CD4-positive, alpha-beta T cell treated with Interleukin-4 for 4 hours (primary cell): ENCODE measurements around the gene ARHGEF12.

Experiments
- DNase-seq: peaks from one replicate; pipeline ENCODE4 v3.0.0-alpha.2; 2020

ARHGEF12 gene

DNA sequence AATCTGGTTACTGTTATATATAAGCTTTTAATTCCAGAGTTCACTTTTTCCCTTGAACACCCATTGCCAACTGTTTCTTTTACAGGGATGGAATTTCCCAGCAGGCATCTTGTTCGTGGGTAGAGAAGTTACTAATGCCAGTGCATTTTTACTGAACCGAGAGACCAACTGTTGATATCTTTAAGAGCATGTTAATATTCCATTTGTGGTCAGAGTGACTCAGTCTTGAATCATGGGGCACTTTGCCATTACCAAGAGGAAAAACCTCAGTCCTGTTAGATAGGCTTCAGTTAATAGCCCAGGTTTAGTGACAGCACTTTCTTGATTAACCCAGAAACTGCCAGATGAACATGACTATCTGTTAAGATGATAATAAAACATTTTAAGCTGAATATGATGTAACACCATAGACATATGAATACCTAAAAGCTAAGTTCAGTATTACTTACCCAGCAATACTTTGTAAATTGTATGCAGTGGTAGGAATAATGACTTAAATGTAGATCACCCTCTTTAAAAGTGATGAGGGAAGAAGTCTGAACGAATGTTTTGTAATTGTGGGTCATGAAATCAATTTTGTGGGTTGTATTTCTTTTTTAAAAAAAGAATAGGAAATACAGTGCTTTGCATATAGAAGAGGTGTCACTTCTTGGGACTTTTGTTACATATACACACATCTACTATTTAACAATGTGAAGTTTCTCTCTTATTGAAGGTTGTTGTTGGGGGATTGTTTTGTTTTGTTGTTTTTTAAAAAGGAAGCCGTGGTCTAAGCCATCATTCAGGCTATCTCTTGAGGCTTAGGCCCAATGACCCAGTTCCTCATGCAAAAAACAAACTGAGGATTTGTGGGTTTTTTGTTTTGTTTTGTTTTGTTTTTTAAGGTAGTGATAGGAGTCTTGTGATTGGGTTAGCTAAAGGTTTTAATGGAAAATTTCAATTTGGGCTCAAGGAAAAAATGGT is 96.1 kb downstream of the ARHGEF12 start:
- peak; percentile 25 for DNase-seq

DNA sequence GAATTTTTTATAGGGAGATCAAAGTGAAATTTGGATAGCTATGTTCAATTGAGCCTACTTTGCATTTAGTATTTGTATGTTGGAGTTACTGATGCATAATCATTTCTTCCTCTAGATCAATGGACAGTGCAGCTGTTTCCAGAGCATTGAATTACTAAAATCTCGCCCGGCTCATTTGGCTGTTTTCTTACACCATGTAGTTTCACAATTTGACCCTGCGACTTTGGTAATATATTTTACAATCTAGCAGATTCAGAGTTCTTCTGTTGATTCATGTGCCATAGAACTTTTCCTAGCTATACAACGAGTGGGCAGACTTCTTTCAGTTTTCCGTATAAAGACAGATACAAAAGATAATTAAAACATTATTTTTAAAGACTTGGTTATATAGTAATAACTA is 105.4 kb downstream of the ARHGEF12 start:
- DNase-seq = no peak

DNA sequence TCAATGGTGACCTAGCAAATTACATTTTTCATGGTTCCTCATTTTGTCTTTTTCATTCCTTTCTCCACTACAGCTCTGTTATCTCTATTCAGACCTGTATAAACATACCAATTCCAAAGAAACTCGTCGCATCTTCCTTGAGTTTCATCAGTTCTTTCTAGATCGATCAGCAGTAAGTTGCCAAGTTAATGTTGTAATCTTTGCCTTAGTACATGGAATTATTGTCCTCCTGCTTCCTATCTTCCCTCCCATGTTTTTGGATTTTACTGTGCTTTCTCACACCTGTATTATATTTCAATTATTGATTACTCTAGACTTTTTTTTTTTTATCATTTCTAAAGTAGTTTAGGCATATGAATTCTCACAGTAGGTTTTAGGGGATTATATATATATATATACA is 105.8 kb downstream of the ARHGEF12 start:
- DNase-seq = no peak

DNA sequence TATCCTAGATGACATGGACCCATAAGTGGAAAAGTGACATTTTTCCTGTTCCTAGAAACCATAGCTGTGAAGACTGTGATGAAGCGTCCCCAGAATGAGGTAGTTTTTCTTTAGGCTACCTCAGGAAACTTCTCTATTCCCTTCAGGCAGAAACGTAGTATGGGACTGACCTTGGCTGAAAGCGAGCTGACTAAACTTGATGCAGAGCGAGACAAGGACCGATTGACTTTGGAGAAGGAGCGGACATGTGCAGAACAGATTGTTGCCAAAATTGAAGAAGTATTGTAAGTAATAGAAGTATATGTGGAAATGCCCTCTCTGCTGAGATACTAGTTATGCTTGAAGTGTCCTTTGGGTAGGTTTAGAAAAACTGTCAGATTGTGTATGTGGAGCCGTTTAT is 110.6 kb downstream of the ARHGEF12 start:
- DNase-seq = no peak

DNA sequence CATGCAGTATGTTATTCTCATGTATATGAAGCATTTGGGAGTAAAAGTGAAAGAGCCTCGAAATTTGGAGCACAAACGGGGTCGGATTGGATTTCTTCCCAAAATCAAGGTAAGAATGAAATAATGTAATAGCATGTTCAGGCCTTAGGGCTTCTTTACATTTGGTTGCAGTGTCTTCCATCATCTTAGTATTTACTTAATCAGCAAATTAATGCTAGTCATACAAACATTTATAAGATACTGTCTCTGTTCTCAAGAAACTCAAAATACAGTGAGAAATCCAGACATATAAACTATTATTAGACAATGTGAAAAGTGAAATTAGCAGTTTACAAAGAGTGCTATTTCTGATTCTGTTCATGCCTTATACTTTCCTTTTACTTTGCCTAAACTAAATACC is 112.0 kb downstream of the ARHGEF12 start:
- DNase-seq = no peak

DNA sequence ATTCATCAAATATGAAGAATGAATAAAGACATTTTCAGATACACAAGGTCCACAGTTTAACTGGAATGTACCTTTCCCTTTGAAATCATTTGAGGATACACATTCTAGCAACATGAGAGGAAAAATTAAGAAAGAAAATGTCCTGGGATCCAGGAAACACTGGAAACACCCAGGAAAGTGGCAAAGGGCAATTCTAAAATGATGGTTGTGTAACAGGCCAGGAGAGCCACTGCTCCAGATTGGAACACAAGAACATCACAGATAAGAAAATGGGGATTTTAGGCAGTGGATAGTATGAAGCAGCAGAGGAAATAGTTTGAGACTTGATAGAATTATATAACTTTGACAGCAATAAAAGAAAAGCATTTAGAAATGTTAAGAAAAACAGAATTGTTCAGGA is 119.3 kb downstream of the ARHGEF12 start:
- no peak for DNase-seq

DNA sequence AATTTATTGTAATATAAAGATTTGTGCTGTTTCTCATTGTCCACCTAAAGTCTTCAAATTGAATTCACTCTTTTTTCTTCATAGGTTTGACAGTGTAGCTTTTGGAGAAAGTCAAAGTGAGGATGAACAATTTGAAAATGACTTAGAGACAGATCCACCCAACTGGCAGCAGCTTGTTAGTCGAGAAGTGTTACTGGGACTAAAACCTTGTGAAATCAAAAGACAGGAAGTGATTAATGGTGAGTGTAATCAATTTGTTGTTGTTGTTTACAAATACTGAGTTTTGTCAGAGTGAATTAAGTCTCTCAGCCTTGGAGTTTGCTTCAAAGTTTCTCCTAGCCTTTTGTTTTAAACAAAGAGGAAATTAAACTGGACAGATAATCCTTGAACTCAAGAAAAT is 121.8 kb downstream of the ARHGEF12 start:
- no peak for DNase-seq

DNA sequence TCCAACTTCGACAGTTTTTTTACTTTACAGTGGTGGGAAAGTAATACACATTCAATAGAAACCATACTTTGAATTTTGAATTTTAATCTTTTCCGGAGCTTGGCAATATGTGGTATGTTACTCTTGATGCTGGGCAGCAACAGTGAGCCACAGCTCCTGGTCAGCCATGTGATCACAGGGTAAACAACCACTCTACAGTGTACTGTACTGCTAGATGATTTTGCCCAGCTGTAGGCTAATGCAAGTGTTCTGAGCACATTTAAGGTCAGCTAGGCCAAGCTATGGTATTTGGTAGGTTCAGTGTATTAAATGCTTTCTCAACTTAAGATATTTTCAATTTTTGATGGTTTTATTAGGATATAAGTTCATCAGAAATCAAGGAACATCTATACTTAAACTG is 126.6 kb downstream of the ARHGEF12 start:
- no peak for DNase-seq

DNA sequence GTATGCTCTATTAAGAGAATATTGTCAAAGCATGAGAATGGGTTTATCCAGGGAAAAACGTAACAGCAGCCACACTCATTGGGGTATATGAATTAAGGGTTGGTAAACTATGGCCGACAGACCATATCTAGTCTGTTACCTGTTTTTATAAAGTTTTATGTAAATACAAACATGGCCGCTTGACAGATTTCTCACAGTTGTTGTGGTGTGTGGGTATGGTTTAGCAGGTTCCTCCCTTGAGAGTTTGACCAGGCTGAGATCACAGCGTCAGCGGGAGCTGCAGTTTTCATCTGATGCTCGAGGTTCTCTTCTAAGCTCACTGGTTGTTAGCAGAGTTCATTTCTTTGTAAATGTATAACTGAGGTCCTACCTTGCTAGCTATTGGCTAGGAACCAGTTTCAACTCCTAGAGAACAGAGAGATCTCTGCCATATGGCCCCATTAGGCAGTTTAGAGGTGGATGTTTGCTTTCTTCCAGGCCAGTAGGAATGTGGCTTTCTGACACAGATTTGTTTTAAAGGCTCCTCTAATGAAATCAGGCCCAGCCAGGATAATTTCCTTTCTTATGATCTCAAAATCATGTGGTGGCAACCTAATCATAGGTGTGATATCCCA is 129.8 kb downstream of the ARHGEF12 start:
- no peak for DNase-seq

DNA sequence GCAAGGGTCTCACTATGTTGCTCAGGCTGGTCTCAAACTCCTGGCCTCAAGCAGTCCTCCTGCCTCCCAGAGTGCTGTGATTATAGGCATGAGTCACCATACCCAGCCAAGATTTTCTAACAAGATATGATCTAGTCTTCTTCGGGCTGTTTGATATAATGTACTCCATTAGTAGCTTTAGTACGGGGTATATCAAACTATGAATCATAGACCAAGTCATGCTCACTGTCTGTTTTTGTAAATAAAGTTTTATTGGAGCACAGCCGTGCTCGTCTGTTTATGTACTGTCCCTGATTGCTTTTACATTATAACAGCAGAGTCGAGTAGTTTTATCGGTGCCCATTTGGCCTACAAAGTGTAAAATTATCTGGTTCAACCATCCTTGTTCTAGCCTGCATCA is 131.4 kb downstream of the ARHGEF12 start:
- DNase-seq = no peak

DNA sequence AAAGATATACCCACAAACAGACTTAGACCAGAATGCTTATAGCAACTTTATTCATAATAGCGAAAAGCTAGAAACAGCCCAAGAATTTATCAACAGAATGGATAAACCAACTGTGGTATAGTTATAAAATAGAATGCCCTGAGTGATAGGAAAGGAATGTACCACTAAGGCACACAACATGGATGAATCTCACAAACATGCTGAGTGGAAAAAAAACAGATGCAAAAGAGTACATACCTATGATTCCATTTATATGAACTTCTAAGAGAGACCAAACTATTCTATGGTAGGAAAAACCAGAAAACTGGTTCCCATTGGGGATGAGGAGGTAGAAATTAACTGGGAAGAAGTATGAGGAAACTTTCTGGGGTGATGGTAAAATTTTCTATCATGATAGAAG is 134.9 kb downstream of the ARHGEF12 start:
- no peak for DNase-seq

DNA sequence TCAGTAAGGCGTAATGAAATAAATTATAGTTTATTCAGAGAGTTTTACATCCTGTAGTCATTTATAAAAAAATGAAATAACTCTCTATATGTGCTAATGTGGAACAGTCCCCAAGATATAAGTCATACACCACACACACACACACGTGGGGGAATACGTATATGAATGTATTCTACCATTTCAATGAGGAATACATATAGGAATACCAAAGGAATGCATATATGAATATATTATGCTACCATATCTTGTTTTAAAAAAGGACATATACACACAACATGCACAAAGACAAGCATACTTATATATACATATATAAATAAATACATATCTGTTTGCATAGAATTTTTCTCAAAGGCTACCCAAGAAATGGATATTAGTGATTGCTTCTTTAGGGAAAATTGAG is 135.8 kb downstream of the ARHGEF12 start:
- no peak for DNase-seq

DNA sequence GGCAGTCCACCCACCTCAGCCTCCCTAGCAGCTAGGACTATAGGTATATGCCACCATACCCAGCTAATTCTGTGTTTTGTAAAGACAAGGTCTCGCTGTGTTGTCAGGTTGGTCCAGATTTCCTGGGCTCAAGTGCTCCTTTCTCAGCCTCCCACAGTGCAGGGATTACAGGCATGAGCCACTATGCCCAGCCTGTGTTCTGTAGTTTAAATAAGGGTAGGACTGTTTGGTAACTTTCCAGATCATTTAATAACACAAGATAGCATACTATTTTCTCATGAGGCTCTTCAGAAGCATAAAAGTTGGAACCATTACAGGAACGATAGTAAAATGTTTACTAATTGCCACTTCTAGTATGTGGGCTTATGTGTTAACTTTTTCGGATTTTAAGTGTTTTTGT is 137.3 kb downstream of the ARHGEF12 start:
- DNase-seq = no peak

DNA sequence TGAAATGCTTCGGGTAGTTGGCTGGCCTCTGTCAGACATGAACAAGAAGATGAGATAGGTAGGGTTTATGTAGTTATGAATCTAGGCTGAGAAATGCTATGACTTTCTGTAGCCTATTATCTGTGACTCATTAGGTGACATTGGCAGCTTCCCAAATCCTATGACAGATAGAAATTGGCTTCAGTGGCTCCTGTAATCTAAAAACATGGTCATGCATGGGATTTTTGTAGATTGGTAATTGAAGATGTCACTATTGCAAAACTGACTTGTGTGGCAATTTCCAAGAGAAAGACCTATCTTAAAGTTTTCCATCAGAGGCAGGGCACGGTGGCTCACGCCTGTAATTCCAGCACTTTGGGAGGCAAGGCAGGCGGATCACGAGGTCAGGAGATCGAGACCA is 145.9 kb downstream of the ARHGEF12 start:
- no peak for DNase-seq

DNA sequence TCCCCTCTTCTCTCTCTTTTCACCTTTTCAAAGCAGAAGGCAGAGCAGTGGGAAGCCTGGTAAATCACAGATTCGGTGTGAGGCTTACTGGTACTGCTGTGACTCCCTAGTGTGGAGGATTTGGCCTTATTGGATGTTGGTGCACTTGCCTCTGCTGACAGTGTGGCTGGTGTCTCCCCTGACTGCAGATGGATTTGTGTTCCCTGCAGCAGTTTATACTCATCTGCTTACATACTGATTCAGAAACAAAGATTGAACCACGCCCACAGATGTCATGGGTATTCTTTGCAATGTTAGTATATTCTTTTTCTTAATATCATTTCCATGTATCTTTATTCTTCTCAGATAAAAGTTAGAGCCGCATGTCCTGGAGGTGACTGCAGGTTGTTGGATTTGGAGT is 148.5 kb downstream of the ARHGEF12 start:
- no peak for DNase-seq

DNA sequence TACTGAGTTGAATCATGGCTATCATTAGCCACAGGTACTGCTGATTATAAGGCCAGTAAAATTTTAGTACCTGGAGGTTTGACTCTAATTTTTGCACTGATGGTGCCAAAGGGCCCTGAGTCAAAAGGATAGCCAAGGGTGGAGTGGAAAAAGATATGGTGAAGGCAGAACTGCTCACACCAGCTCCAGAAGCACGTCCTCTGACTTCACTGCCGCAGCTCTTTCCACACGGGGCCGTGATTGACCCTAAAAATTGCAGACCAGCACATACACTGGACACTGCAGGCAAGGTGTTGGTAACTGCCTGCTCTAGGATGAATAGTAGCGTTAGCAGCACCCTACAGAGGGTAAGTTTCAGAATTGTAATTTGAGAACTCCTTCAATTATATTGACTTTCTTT is 149.9 kb downstream of the ARHGEF12 start:
- DNase-seq = no peak

DNA sequence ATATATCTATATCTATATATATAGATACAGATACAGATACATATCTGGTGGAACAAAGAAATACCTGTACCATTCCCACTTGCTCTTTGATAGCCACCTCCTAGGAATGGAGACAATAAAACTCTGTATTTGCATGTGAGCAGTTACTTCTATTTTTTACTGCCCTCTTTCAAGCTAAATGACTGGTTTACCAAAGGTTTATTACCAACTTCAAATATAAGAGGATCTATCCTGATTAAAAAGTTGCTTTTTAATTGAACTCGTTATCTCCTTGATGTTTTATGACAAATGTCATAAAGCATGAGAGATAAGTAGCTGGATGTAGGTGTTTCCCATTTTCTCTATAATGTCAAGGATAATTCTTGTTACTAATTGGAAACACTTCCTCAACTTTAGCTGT is 153.6 kb downstream of the ARHGEF12 start:
- DNase-seq = no peak

DNA sequence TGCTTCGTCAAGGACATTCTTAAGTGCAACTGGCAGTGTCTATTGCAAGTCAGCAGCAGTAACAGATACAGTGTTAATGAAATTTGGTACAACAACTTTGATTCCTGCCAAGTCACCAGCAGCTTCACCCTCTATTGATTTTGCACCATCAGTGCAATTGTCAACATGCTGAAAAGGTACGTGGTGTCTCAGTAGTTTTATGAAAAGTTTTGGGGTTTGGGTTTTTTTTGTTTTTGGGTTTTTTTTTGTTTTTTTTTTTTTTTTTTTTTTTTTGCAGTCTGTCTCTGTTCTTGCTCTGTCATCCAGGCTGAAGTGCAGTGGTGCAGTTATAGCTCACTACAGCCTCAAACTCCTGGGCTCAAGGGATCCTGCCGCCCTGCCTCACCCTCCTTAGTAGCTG is 156.3 kb downstream of the ARHGEF12 start:
- no peak for DNase-seq

DNA sequence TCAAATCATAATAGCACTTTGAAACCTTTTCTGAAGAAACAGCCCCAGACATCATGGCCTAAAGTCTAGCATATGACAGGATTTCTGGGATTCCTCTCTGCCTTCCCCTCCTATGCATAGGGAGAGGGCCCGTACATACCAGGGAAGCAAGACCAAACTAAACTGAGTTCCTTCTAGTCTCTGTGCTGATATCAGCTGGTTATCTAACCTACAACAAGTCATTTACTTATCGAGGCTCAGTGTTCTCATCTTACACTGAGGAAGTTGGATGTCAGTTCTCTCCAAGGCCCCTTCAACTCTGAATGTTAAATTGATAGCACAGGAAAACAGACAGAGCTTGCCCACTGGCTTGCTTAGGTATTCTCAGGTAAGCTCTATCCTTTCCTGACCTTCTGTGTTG is 158.4 kb downstream of the ARHGEF12 start:
- DNase-seq = no peak

DNA sequence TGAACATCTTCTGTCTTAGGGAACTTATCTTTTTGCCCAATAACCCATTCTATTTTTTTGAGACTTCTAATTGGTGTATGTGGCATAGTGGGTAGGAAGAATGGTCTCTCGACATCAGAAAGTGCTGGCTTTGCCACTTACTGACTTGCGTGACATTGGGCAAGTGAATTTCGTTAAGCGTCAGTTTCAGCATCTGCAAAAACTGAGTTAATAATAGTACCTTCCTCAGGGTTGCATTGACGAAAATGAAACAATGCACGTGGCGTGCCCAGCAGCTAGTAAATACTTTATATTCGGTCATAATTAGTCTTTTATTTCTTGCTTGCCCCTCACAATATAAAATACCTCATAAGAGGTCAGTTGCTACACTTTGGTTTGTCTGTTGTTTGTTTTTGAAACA is 162.9 kb downstream of the ARHGEF12 start:
- DNase-seq = no peak

DNA sequence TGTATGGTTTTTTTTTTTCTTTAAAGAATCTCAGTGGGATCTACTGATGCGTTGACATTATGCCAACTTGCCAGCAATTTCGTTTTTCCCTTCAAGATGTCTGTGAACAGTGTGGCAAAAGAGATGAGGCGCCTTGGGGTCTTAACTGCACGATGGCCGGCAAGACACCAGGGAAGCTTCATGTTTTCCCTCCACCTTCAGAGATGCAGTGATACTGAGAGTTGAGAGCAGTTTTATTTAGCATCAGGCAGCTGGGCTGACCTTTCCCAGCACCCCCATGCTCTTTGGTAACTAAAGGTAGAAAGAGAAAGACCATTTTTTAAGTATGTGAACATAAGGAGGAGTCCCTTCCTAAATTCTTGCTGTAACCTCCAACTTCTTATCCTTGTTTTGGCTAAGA is 163.6 kb downstream of the ARHGEF12 start:
- DNase-seq = no peak

DNA sequence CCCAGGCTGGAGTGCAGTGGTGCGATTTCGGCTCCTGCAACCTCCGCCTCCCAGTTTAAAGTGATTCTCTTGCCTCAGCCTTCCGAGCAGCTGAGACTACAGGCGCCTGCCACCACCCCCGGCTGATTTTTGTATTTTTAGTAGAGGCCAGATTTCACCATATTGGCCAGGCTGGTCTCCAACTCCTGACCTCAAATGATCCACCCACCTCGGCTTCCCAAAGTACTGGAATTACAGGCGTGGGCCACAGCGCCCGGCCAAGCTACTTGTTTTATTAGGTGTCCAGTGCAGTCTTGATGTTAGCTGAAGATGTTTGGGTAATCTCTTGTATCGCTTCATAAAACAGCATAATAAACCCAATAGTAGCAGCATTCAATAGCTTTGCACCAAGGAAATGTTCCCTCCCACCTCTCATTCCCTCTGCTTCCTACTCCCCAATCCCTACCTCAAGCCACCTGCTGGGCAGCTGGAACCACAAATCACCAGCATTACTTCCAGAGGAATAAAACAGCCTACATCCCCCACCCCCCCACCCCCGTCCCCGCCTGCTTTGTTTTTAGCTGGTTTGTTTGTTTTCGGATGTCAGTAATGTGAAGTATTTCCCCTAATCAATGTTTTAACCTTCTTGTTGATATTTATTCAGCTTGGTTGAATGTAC is 164.3 kb downstream of the ARHGEF12 start:
- DNase-seq = no peak

DNA sequence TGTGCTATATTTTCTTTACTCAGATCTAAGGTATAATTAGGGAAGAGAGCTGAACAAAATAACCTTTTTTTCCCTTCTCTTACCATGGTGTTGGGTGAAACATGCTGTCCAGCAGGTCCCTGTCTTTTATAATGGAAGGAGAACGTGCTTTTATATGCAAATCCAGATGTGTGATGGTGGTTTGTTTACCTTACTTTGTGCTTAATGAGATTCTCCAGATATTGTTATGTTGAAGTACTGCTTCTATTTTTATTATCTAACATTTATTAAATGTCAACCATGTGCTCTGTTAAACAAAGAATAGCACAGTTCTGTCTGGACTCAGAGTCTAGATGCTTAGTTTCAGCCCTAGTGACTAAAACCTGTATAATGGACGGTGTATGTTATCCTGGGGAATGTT is 165.2 kb downstream of the ARHGEF12 start:
- DNase-seq = no peak
